22Rv1 (cell line): ENCODE data around the gene CERK.

Experiments
- CTCF ChIP-seq: fragments of 450-650 bp; IDR thresholded peaks from 2 replicates; pipeline ENCODE4 v1.5.1; 2017; ENCODE audit warnings: mild to moderate bottlenecking
- ZFX ChIP-seq: fragments of 450-650 bp; IDR thresholded peaks from 2 replicates; pipeline ENCODE4 v1.6.1; 2017; ENCODE audit warnings: antibody characterized with exemption, borderline replicate concordance

GRCh38 chr22:46694416-46695170 is 43.5 kb downstream of the CERK start:
- TF ChIP-seq CTCF (no peak), ZFX (no peak)
